Peyer's patch (tissue), 4 donors: Measurements from ENCODE around the gene IL17A. TPM values are rescaled to one million over a fixed set of nuclear protein-coding genes. Genes with fewer than 3 reads are reported as not detected.
A peak's percentile ranks its signal among the peaks of the same experiment; 100 is the strongest.
"Not testable (repeated sequence)": the region's sequence is repeated elsewhere in the genome, so short reads cannot be mapped to it uniquely, and the experiment has no call there.

Experiments
- DNase-seq, 3 donors: peaks; one replicate each; pipeline ENCODE4 v3.0.0-alpha.2; 2017 to 2019
- H3K27ac ChIP-seq, 4 donors: fragments of 200-600 bp; sonication (generic); one replicate each; pipeline ENCODE4 v1.5.1; 2016 to 2019
- H3K27me3 ChIP-seq, 2 donors: fragments of 200-600 bp; sonication (generic); one replicate each; pipeline ENCODE4 v1.5.1; 2019
- H3K36me3 ChIP-seq, 3 donors: fragments of 200-600 bp; sonication (generic); one replicate each; pipeline ENCODE4 v1.5.1; 2016 to 2019
- H3K4me1 ChIP-seq, 4 donors: fragments of 200-600 bp; sonication (generic); one replicate each; pipeline ENCODE4 v1.5.1; 2016 to 2019
- H3K4me3 ChIP-seq, 4 donors: fragments of 200-600 bp; sonication (generic); 1 replicate in 3 of 4; 2 replicates in 1 of 4; pipeline ENCODE4 v1.5.1; 2016 to 2019; ENCODE audit warnings: mild to moderate bottlenecking in 1 of 4
- H3K9me3 ChIP-seq, 4 donors: fragments of 200-600 bp; sonication (generic); one replicate each; pipeline ENCODE4 v1.5.1; 2016 to 2019; ENCODE audit warnings: mild to moderate bottlenecking in 1 of 4
- CTCF ChIP-seq, 6 experiments: fragments of 450-650 bp in 4 of 6; fragments of 200-600 bp in 2 of 6; sonication (generic) in 1 of 6; IDR thresholded peaks; one replicate each; pipeline ENCODE4 v1.5.1; 2017 to 2019; ENCODE audit warnings: antibody characterized with exemption in 6 of 6, mild to moderate bottlenecking in 3 of 6, moderate library complexity in 1 of 6
- POLR2A ChIP-seq, 2 donors: fragments of 450-650 bp; IDR thresholded peaks; one replicate each; pipeline ENCODE4 v1.5.1; 2017; ENCODE audit warnings: antibody characterized with exemption in 2 of 2, mild to moderate bottlenecking in 2 of 2, moderate library complexity in 2 of 2
- total RNA-seq, 4 donors: library from RNA; depleted of rRNA; stranded (reverse); fragments of >200 nt; gene quantifications; one replicate each; pipeline ENCODE4 v1.1.0, GENCODE V29; 2016

The IL17A gene
- total RNA-seq, 4 donors from 2014 or later, result not detected

GRCh38 chr6:52160472-52161104 is 25.6 kb upstream of the IL17A start:
- Histone ChIP-seq H3K36me3 (no peaks in the 10 kb centered on the region), H3K27me3 (no peaks in the 10 kb centered on the region), H3K4me3 (no peak overlapping the region), H3K27ac (no peak overlapping the region), H3K9me3 (no peaks in the 10 kb centered on the region), H3K4me1 (peaks cover 0 to 8% (median 0%) of the 10 kb centered on the region in 4 donors)
- no peak for DNase-seq
- TF ChIP-seq CTCF (IDR thresholded peaks at IDR 0.05), result no peak
- no peak for TF ChIP-seq POLR2A (IDR thresholded peaks at IDR 0.05)

- Histone ChIP-seq H3K27me3 (no peaks in the 10 kb centered on the region), H3K27ac (no peak overlapping the region), H3K36me3 (no peaks in the 10 kb centered on the region), H3K4me1 (peaks cover 0 to 8% (median 0%) of the 10 kb centered on the region in 4 donors), H3K9me3 (no peaks in the 10 kb centered on the region), H3K4me3 (no peak overlapping the region)
- DNase-seq, result no peak
- no peak for TF ChIP-seq CTCF (IDR thresholded peaks at IDR 0.05)
- TF ChIP-seq POLR2A (IDR thresholded peaks at IDR 0.05), result no peak
Measured at GRCh38 chr6:52161689-52162438, 24.3 kb upstream of the IL17A start.

- no peak for DNase-seq
- peaks cover 0 to 8% (median 0%) of the 10 kb centered on the region in 4 donors for H3K4me1 ChIP-seq
- no peaks in the 10 kb centered on the region for H3K9me3 ChIP-seq
- peak in 5 of 6 experiments; percentile 28 to 92 (median 91) for TF ChIP-seq CTCF (IDR thresholded peaks at IDR 0.05)
- TF ChIP-seq POLR2A (IDR thresholded peaks at IDR 0.05), result no peak
- H3K27me3 ChIP-seq, result no peaks in the 10 kb centered on the region
- H3K27ac ChIP-seq, result no peak overlapping the region
- H3K4me3 ChIP-seq, result no peak overlapping the region
- no peaks in the 10 kb centered on the region for H3K36me3 ChIP-seq
Measured at GRCh38 chr6:52162940-52163908, 23.0 kb upstream of the IL17A start.

GRCh38 chr6:52164319-52165094 is 21.7 kb upstream of the IL17A start:
- DNase-seq, result no peak
- Histone ChIP-seq H3K36me3 (no peaks in the 10 kb centered on the region), H3K4me3 (no peak overlapping the region), H3K27me3 (no peaks in the 10 kb centered on the region), H3K9me3 (no peaks in the 10 kb centered on the region), H3K4me1 (peaks cover 0 to 8% (median 0%) of the 10 kb centered on the region in 4 donors), H3K27ac (no peak overlapping the region)
- TF ChIP-seq POLR2A (IDR thresholded peaks at IDR 0.05), result no peak
- TF ChIP-seq CTCF (IDR thresholded peaks at IDR 0.05), result no peak

- Histone ChIP-seq H3K9me3 (no peaks in the 10 kb centered on the region), H3K27me3 (no peaks in the 10 kb centered on the region), H3K36me3 (no peaks in the 10 kb centered on the region), H3K4me1 (peaks cover 0 to 8% (median 0%) of the 10 kb centered on the region in 4 donors), H3K27ac (no peak overlapping the region), H3K4me3 (no peak overlapping the region)
- no peak for TF ChIP-seq POLR2A (IDR thresholded peaks at IDR 0.05)
- no peak for TF ChIP-seq CTCF (IDR thresholded peaks at IDR 0.05)
- no peak for DNase-seq
Measured at GRCh38 chr6:52167267-52167666, 18.9 kb upstream of the IL17A start.

- not testable (repeated sequence) for H3K4me3 ChIP-seq, DNase-seq, H3K27ac ChIP-seq, H3K9me3 ChIP-seq, H3K4me1 ChIP-seq, H3K36me3 ChIP-seq, H3K27me3 ChIP-seq
Measured at GRCh38 chr6:52168351-52168750, 17.8 kb upstream of the IL17A start.
